Measurements from ENCODE around the gene PRDM16. TPM values are rescaled to one million over a fixed set of nuclear protein-coding genes. Genes with fewer than 3 reads are reported as not detected.

Gene PRDM16
- polyA plus RNA-seq (ENCODE audit: insufficient read length) = 0.62 TPM

- DNase-seq (ENCODE audit: low read depth) = no peak
Measured at GRCh38 chr1:3068564-3069431, at the start of gene PRDM16. TSS of gene PRDM16 (plus strand) at chr1:3069203. CDS start at chr1:3069260, 57 bp downstream.

DNA sequence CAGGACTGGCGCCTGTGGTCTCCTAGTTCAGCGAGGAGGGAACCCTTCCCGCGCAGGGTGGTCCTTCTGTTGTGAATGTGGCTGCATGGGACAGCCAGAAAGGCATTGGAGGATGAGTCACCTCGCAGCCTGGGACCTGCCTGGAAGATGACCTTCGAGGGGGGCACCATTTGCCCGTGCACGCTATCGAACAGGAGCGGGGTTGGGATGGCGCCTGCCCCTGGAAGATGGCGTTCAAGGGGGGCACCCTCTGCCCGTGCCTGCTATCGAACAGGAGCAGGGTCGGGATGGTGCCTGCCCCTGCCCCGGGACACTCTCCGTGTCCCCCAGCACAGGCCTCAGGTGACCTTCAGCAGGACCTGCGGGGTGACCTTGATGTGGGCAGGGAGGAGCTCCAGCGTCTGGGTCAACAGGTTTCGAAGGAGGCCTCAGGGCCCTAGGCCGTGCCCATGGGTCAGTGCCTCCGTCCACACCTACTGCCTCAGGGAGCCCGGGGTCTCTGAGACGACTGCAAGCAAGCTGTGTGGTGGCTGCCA is 49.4 kb upstream of the PRDM16 start:
- DNase-seq (ENCODE audit: low read depth) = no peak

- DNase-seq (ENCODE audit: low read depth) = no peak
Measured at GRCh38 chr1:3020263-3020909, 48.6 kb upstream of the PRDM16 start.

DNA sequence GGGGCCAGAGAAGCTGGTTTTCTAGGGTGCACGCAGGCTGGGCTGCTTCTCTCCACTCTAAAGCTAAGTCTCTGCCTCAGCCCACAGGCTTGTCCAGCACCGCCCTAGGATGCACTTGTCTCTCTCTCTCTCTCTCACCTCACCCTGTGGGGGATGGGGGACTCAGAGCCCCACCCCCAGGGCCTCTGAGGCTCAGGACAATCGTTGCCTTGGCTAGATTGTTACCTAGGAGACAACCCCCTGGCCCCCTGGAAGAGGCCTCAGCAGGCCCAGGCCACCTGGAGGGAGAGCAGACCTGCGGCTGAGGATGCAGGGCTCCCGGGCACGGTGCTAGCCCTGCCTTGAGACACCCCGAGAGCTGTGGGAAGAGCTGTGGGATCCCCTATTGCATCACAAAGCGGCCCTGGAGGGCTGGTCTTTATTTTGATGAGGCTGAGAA is 47.8 kb upstream of the PRDM16 start, which contains the start of gene ACTRT2:
Gene ACTRT2 (plus strand): TSS at position 235 of the 439 bp plus-strand sequence. CDS start 220 bp downstream, outside the sequence.
- DNase-seq (ENCODE audit: low read depth) = no peak

DNA sequence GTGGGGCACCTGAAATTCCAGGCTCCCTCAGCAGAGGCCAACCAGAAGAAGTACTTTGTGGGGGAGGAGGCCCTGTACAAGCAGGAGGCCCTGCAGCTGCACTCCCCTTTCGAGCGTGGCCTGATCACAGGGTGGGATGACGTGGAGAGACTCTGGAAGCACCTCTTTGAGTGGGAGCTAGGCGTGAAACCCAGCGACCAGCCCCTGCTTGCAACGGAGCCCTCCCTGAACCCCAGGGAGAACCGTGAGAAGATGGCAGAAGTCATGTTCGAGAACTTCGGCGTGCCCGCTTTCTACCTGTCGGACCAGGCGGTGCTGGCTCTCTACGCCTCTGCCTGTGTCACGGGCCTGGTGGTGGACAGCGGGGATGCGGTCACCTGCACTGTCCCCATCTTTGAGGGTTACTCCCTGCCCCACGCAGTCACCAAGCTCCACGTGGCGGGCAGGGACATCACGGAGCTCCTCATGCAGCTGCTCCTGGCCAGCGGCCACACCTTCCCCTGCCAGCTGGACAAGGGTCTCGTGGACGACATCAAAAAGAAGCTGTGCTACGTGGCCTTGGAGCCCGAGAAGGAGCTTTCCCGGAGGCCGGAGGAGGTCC is 47.1 kb upstream of the PRDM16 start:
- no peak for DNase-seq (ENCODE audit: low read depth)

DNA sequence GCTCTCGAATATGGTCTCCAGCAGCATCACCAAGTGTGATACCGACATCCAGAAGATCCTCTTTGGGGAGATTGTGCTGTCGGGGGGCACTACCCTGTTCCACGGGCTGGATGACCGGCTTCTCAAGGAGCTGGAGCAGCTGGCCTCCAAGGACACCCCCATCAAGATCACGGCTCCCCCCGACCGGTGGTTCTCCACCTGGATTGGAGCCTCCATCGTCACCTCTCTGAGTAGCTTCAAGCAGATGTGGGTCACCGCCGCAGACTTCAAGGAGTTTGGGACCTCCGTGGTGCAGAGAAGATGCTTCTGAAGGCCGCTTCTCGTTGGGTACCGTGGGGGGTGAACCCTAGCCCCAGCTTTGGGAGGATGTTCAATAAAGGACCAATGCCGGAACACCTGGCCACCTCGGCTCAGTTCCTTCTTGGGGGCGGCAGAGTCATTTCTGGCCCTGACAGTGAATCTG is 46.5 kb upstream of the PRDM16 start:
- DNase-seq (ENCODE audit: low read depth) = no peak

- no peak for DNase-seq (ENCODE audit: low read depth)
Measured at GRCh38 chr1:3022976-3023375, 46.0 kb upstream of the PRDM16 start.

GRCh38 chr1:3024019-3024418 is 45.0 kb upstream of the PRDM16 start:
- no peak for DNase-seq (ENCODE audit: low read depth)

DNA sequence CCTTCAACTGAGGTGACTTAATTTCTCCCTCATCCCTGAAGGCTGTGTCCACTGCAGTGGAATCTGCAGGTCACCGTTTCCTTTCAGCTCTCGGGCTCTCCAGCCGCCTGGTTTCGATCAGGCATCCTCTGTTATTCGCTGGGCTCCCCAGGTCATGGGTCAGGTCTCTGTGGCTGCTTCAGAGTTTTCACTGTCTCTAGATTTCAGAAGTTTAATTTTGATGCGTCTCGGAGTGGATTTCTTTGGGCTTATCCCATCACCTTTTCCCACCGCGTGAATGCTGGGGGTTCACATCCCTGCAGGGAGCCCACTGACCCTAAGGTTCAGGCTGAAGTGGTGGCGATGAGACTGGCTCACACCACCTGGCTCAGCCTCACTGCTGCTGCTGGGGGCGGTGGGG is 44.4 kb upstream of the PRDM16 start:
- no peak for DNase-seq (ENCODE audit: low read depth)

- DNase-seq (ENCODE audit: low read depth) = no peak
Measured at GRCh38 chr1:3026124-3026523, 42.9 kb upstream of the PRDM16 start.

- DNase-seq (ENCODE audit: low read depth) = no peak
Measured at GRCh38 chr1:3026581-3027391, 42.2 kb upstream of the PRDM16 start.

DNA sequence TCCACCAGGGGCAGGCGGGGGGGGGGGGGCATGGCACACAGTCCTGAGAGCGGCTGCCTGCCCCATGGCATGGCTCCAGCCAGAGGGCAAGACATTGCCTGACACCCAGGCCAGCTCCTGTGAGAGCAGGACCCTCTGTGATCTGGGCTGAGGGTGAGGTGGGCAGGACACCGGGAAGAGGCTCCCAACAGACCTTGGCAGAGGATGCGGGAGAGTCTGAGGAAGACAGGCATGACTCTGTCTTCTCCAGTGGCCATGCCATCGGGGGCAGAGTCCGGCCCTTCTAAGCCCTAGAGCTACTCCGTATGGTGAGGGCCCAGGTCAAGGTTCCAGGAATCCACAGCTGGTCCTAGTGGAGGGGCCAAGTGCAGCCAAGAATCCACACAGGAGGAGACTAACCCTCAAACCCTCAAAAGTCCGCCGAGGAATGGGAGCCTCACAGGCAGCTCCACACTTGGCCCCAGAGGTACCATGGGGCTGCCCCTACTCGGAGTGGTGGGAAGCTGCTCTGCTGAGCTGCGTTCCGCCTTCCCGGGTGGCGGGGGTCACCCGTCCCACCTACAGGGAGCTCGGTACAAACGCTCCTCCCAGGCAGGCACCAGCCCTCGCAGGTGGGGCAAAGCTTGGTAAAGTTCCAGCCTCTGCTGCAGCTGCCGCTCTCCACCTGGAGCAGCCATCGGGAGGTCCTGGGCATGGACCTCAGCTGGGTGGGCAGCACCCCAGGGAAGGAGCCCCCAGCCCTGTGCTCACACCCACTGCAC is 41.2 kb upstream of the PRDM16 start:
- DNase-seq (ENCODE audit: low read depth) = no peak

- DNase-seq (ENCODE audit: low read depth) = no peak
Measured at GRCh38 chr1:3028531-3029282, 40.3 kb upstream of the PRDM16 start.

GRCh38 chr1:3029481-3029961 is 39.5 kb upstream of the PRDM16 start:
- DNase-seq (ENCODE audit: low read depth) = no peak

DNA sequence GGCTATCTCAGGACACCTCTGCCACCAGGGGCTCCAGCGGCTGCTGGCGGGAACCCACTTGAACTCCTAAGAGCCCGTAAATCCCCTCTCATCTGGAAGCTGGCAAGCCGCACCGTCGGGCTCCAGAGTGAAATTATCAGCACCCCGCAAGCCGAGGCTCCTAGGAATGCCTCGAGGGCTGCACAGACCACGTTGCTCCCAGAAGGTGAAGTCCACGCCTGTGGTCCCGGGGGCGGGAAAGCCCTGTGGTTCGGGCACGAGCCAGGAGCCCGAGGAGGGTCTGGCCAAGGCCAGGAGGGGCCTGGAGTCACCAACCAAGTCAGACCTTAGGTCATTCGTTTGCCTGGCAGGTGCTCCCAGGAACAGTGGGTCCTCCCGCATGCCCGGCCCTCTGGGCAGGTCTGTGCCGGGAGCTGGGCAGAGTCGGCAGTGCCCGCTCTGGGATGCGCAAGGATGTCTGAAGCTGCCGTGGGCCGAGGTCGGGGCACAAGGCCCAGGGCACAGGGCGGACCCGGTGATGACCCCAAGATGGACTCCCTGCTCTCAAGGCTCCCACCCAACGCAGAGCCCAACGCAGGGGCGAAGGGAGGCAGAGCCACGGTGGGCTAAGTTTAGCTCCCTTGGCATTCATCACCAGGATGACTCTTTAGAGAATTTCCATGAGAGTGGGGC is 38.9 kb upstream of the PRDM16 start:
- no peak for DNase-seq (ENCODE audit: low read depth)

DNA sequence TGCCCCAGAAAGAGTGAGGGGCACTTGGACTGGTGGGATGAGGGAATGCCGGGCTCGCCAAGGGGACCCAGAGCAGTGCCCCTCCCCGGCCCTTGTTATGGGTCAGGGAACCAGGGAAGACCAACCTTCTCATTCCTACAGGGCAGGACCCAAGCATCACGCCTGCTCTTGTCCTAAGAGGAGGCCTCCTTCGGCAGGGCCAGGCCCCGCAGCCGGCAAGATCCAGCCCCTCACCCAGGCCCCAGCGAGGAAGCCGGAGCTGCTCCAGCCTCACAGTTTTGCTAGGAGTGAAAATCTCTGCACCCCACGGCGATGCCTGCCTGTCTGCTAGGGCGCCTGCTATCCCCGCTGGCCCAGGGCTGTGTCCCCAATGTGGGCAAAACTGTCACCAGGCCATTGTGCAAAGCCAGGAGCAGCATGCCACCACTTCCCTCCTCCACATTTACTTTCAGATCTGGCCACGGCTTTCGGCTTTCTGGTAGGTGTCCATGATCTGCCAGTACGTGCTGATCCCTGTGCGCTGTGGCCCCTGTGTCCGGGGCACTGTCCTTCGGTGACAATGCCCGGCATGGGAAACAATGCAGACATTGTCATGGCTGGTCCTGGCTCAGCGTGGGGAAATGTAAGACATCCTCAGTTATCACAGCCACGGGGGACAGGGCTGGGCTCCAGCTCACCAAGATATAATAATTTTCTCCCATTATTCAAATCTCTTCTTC is 38.2 kb upstream of the PRDM16 start:
- no peak for DNase-seq (ENCODE audit: low read depth)

- DNase-seq (ENCODE audit: low read depth) = no peak
Measured at GRCh38 chr1:3031401-3032221, 37.4 kb upstream of the PRDM16 start.
